Measurements from ENCODE around the gene DRC7. TPM values are rescaled to one million over a fixed set of nuclear protein-coding genes. Genes with fewer than 3 reads are reported as not detected.
A peak's percentile ranks its signal among the peaks of the same experiment; 100 is the strongest.

Gene DRC7
- total and polyA plus RNA-seq, 2 experiments from 2014 or later = 0.83 to 2.0 TPM

DNA sequence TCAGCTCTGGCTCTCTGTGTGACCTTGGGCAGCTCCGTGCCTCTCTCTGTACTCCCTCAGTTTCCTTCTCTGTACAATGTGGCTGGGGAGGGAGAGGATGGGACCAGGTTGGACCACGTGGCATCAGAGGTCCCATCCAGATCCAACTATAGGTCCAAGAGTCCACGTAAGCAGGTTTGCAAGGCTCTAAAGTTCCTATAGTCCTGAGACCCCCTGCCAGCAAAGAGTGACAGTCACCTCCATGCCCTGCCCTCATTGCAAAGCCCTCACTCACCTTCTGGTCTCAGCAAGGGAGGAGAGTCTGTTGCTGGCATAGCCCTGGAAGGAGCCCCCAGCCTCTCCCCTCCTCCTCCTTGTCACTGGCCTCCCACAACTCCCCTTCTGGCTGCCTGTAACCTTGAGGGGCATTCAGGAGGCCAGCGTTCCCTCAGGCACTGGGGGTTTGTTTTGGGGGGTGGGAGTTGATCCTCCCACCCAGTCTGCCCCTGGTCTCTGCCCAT is 6.1 kb upstream of the DRC7 start:
- H3K4me3 ChIP-seq = no peak overlapping the region
- H3K27ac ChIP-seq = no peak overlapping the region
- TF ChIP-seq, protein P1, sequence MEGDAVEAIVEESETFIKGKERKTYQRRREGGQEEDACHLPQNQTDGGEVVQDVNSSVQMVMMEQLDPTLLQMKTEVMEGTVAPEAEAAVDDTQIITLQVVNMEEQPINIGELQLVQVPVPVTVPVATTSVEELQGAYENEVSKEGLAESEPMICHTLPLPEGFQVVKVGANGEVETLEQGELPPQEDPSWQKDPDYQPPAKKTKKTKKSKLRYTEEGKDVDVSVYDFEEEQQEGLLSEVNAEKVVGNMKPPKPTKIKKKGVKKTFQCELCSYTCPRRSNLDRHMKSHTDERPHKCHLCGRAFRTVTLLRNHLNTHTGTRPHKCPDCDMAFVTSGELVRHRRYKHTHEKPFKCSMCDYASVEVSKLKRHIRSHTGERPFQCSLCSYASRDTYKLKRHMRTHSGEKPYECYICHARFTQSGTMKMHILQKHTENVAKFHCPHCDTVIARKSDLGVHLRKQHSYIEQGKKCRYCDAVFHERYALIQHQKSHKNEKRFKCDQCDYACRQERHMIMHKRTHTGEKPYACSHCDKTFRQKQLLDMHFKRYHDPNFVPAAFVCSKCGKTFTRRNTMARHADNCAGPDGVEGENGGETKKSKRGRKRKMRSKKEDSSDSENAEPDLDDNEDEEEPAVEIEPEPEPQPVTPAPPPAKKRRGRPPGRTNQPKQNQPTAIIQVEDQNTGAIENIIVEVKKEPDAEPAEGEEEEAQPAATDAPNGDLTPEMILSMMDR (IDR thresholded peaks at IDR 0.05; ENCODE audit: low read depth, low read length) = no peak
- H3K4me1 ChIP-seq (ENCODE audit: low read depth) = peaks cover 16% of the 10 kb centered on the region
- H3K9me3 ChIP-seq (ENCODE audit: low read depth) = no peaks in the 10 kb centered on the region
- H3K27me3 ChIP-seq = no peaks in the 10 kb centered on the region
- no peak for DNase-seq (ENCODE audit: low read depth in 1 of 2, low spot score in 1 of 2)
- H3K36me3 ChIP-seq = no peaks in the 10 kb centered on the region

DNA sequence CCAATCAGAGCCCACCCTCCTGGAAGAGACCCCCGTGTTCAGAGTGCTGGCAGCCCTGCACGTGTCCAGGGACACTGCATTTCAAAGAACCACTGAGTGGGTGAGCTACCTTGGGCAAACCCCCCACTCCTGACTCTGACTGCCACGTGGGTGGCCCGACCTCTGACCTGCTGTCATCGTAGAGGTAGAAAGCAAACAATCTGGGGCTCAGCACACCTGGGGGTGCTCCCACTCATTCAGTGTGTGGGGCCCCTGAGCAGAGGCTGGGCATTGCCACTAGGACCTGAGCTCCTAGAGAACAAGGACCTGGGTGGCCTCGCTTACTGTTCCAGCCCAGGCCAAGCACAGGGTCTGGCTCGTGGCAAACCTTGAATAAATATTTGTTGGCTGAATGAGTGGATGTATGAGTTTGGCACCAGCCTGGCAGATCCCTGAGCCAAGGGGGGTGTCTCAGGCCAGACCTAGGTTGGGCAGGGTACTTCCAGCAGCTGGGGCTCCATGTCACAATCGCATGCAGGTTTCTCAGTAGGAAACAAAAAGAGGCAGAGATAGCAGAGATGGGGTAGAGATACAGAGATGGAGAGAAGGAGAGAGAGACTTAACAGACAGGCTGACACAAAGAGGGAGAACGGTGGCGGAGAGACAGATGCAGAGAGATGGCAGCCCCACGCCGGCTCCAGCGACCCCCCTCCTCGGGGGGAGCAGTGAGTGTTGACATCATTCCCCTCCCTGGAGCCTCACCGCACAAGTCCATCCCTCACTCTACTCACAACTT is 5.4 kb upstream of the DRC7 start:
- TF ChIP-seq, protein P1 (IDR thresholded peaks at IDR 0.05; ENCODE audit: low read depth, low read length) = no peak
- no peak overlapping the region for H3K27ac ChIP-seq
- no peaks in the 10 kb centered on the region for H3K9me3 ChIP-seq (ENCODE audit: low read depth)
- H3K4me1 ChIP-seq (ENCODE audit: low read depth) = peaks cover 16% of the 10 kb centered on the region
- no peak overlapping the region for H3K4me3 ChIP-seq
- no peak for DNase-seq (ENCODE audit: low read depth in 1 of 2, low spot score in 1 of 2)
- H3K36me3 ChIP-seq = no peaks in the 10 kb centered on the region
- H3K27me3 ChIP-seq = no peaks in the 10 kb centered on the region

DNA sequence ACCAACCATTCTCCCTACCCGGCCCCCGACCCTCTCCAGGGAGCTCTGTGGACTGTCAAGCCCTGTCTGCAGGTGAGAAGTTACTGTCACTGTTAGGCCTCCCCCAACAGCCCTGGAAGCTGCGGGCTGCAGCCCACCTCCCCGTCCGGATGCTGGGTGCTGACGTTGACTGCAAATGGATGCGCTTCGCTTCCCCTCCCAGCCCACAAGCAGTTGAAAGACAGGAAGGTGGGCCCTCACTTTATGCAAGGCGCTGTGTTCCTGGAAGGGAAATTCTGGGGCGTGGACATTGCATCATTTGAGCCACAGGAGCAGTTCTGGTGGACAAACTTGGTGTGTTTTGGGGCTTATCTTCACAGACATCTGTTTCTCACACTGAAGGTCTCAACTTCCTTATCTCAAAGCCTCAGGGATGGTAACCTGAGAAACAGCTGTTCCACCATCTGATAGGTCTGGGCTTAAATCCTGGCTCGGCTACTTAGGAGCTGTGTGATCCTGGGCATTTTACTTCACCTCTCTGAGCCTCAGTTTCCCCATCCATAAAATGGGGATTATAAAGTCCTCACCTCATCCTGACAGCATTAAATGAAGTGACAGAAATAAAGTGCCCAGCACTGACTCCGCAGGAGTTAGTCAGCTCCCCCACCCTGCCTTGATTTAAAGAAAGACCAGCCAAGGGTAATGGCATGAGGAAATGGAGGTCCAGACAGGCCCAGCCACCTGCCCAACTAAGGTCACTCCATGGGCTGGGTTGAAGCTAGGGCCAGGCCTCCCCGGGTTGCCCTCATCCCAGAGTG is 4.6 kb upstream of the DRC7 start:
- H3K4me3 ChIP-seq = no peak overlapping the region
- peaks cover 16% of the 10 kb centered on the region for H3K4me1 ChIP-seq (ENCODE audit: low read depth)
- DNase-seq (ENCODE audit: low read depth in 1 of 2, low spot score in 1 of 2) = peak; percentile 18 to 46
- H3K27me3 ChIP-seq = no peaks in the 10 kb centered on the region
- no peaks in the 10 kb centered on the region for H3K36me3 ChIP-seq
- no peak overlapping the region for H3K27ac ChIP-seq
- no peaks in the 10 kb centered on the region for H3K9me3 ChIP-seq (ENCODE audit: low read depth)
- TF ChIP-seq, protein P1 (IDR thresholded peaks at IDR 0.05; ENCODE audit: low read depth, low read length) = no peak

DNA sequence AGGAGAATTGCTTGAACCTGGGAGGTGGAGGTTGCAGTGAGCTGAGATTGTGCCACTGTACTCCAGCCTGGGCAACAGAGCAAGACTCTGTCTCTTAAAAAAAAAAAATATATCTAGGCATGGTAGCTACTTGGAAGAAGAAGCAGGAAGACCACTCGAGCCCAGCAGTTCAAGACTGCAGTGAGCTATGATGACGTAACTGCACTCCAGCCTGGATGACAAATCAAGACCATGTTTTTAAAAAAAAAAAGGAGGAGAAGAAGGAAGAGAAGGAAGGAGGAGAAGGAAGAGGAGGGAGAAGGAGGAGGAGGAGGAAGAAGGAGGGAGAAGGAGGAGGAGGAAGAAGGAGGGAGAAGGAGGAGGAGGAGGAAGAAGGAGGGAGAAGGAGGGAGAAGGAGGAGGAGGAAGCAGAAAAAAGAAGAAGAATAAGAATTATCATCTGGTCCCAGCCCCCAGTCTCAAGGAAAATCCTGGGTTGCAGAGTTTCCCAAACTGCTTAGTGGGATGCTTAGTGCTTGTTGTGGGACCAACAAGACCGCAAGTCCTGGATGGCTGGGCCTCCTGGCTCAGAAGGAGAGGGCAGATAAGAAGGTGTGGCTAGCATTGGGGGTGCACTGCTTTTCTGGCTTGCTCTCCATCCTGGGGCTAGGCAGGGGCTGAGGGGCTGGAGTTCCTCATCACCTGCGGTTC is 3.7 kb upstream of the DRC7 start:
- H3K4me3 ChIP-seq = no peak overlapping the region
- H3K9me3 ChIP-seq (ENCODE audit: low read depth) = no peaks in the 10 kb centered on the region
- peak in 1 of 2 donors; percentile 30 for DNase-seq (ENCODE audit: low read depth in 1 of 2, low spot score in 1 of 2)
- no peaks in the 10 kb centered on the region for H3K27me3 ChIP-seq
- H3K27ac ChIP-seq = no peak overlapping the region
- no peaks in the 10 kb centered on the region for H3K36me3 ChIP-seq
- peaks cover 16% of the 10 kb centered on the region for H3K4me1 ChIP-seq (ENCODE audit: low read depth)
- TF ChIP-seq, protein P1 (IDR thresholded peaks at IDR 0.05; ENCODE audit: low read depth, low read length) = no peak

DNA sequence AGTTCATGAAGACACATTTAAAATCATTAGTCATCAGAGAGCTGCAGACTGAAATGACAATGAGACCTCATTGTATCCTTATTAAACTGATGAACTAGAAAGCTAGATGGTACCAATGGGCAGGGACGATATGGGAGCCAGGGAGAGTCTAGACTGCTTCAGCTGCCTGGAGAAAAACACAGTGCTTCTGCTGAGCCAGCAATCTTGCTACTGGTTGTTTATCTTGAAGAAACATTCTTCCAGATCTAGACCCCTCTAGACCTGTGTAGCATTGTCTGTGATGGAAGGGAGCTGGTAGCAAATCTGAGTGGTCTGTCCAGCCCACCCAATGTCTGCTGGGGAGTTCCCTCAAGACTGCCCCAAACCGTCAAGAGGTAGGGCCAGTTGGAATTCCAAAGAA is 2.0 kb upstream of the DRC7 start:
- TF ChIP-seq, protein P1 (IDR thresholded peaks at IDR 0.05; ENCODE audit: low read depth, low read length) = no peak
- Histone ChIP-seq H3K27ac (no peak overlapping the region), H3K27me3 (no peaks in the 10 kb centered on the region), H3K4me1 (ENCODE audit: low read depth) (peaks cover 16% of the 10 kb centered on the region), H3K4me3 (no peak overlapping the region), H3K36me3 (no peaks in the 10 kb centered on the region), H3K9me3 (ENCODE audit: low read depth) (no peaks in the 10 kb centered on the region)
- DNase-seq (ENCODE audit: low read depth in 1 of 2, low spot score in 1 of 2) = no peak
